ENCODE results near the gene CORO2B. TPM values are rescaled to one million over a fixed set of nuclear protein-coding genes. Genes with fewer than 3 reads are reported as not detected.
"Not testable (repeated sequence)": the region's sequence is repeated elsewhere in the genome, so short reads cannot be mapped to it uniquely, and the experiment has no call there.

Gene CORO2B
- total RNA-seq, 6 experiments from 2014 or later: 9.3 to 11.0 (median 9.9) TPM

DNA sequence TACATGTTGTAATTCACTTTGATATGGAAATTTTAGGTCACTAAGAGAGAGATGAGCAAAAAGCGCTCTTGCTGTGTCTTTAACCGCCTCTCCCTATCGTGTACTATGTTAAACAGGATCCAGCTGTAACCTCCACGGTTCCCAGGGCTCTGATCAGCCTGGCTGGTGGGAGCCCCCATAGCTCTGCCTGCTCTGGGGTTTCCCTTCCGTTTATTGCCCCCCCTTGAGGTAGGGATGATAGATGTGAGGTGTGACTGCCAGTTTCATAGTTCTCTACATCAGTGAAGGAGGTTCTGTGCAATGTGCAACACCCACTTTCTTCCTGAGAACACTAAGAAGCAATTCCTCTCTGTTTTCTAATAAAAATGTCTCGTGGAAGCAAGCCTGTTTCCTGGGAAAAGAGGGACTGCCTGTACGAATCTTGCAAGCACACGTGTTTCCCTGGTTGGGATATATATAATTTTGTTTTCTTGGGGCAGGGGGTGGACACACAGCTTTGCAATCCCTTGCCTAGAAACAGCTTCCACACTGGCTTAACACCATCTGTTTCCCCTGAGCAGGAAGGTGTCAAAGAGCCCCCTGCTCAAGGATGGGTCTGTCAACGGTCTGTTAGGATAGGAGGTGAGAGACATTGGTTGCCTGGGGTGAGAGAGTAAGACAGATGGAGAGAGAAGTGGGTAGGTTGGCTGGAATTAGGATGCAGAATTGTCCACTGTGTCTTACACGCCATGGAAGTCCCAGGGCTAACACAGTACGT is 23.8 kb downstream of the CORO2B start:
- Mint-ChIP-seq H3K4me3 (no peak overlapping the region), H3K27ac (no peak overlapping the region), H3K36me3 (ENCODE audit: low read depth) (peaks cover 5% of the 10 kb centered on the region), H3K9me3 (no peaks in the 10 kb centered on the region; the same call in 1 of the 2 replicates), H3K27me3 (ENCODE audit: insufficient read depth) (peaks cover under 1% of the 10 kb centered on the region), H3K4me1 (ENCODE audit: low read depth) (peaks cover 62% of the 10 kb centered on the region)
- no peak for DNase-seq
- TF ChIP-seq, protein P1, sequence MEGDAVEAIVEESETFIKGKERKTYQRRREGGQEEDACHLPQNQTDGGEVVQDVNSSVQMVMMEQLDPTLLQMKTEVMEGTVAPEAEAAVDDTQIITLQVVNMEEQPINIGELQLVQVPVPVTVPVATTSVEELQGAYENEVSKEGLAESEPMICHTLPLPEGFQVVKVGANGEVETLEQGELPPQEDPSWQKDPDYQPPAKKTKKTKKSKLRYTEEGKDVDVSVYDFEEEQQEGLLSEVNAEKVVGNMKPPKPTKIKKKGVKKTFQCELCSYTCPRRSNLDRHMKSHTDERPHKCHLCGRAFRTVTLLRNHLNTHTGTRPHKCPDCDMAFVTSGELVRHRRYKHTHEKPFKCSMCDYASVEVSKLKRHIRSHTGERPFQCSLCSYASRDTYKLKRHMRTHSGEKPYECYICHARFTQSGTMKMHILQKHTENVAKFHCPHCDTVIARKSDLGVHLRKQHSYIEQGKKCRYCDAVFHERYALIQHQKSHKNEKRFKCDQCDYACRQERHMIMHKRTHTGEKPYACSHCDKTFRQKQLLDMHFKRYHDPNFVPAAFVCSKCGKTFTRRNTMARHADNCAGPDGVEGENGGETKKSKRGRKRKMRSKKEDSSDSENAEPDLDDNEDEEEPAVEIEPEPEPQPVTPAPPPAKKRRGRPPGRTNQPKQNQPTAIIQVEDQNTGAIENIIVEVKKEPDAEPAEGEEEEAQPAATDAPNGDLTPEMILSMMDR (IDR thresholded peaks at IDR 0.05): no peak

DNA sequence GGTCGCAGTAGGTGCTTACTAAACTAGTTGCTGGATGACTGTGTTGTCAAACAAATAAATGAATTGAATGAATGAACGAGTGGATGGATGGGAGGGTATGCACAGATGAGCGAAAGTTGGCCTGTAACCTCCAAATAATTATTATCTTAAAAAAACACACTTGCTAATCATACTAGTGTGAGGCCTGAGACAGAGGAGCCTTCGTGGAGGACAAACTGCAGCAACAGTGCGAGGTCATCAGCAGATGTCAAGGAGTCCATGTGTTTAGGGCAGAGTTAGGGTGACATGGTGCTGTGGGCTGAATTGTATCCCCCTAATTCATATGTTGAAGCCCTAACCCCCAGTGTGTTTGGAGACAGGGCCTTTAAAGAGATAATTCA is 24.4 kb downstream of the CORO2B start:
- Mint-ChIP-seq H3K9me3 (no peaks in the 10 kb centered on the region; the same call in 1 of the 2 replicates), H3K27me3 (ENCODE audit: insufficient read depth) (no peaks in the 10 kb centered on the region; the same call in none of the 2 replicates), H3K27ac (no peak overlapping the region), H3K4me3 (no peak overlapping the region), H3K36me3 (ENCODE audit: low read depth) (peaks cover 5% of the 10 kb centered on the region), H3K4me1 (ENCODE audit: low read depth) (peaks cover 57% of the 10 kb centered on the region)
- TF ChIP-seq, protein P1 (IDR thresholded peaks at IDR 0.05): no peak
- DNase-seq: no peak

DNA sequence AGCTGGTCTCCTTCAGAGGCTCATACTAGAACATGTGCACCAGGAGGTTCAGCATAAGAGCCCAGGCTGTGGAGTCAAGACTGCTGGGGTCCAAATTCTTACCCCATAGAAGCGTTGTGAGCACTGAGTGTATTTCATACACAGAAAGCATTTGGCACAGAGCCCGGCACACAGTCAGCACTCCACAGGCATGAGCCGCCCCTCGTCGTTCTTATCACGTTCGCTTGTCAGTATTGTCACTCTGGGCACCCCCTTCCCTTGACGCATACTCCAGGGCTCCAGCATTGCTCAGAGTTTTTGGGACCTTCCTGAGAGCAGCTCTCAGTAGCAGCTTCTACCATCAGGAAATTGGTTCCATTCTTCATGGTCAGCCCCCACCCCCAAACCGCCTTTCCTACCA is 25.2 kb downstream of the CORO2B start:
- H3K27me3 Mint-ChIP-seq (ENCODE audit: insufficient read depth): no peaks in the 10 kb centered on the region; the same call in none of the 2 replicates
- TF ChIP-seq, protein P1 (IDR thresholded peaks at IDR 0.05): no peak
- no peaks in the 10 kb centered on the region; the same call in 1 of the 2 replicates for H3K9me3 Mint-ChIP-seq
- no peak for DNase-seq
- H3K4me3 Mint-ChIP-seq: no peak overlapping the region
- H3K27ac Mint-ChIP-seq: no peak overlapping the region
- H3K36me3 Mint-ChIP-seq (ENCODE audit: low read depth): peaks cover 5% of the 10 kb centered on the region
- H3K4me1 Mint-ChIP-seq (ENCODE audit: low read depth): peaks cover 57% of the 10 kb centered on the region

DNA sequence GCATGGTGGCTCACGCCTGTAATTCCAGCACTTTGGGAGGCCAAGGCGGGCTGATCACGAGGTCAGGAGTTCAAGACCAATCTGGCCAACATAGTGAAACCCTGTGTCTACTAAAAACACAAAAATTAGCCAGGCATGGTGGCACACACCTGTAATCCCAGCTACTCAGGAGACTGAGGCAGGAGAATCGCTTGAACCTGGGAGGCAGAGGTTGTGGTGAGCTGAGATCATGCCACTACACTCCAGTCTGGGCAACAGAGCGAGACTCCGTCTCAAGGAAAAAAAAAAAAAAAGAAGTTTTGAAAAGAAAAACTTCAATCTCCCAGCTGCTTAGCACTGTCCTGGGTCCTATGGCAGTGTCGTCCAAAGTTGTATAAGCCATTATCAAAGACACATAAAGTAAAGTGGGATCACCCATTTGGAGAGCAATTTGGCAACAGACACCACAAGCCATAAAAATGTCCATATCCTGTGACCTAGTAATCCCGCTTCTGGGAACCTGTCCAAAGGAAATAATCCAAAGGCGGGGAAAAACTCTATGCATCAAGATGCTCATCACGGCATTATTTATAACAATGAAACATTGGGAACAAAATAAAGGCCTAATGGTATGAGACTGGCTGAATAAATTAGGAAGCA is 26.2 kb downstream of the CORO2B start:
- peak; percentile 82 for DNase-seq
- Mint-ChIP-seq H3K27ac (peak overlapping the region; percentile 32; the same call in 1 of the 2 replicates), H3K4me1 (ENCODE audit: low read depth) (peaks cover 48% of the 10 kb centered on the region)
- H3K27me3 Mint-ChIP-seq (ENCODE audit: insufficient read depth); H3K9me3 Mint-ChIP-seq; H3K36me3 Mint-ChIP-seq (ENCODE audit: low read depth); H3K4me3 Mint-ChIP-seq: not testable (repeated sequence)

DNA sequence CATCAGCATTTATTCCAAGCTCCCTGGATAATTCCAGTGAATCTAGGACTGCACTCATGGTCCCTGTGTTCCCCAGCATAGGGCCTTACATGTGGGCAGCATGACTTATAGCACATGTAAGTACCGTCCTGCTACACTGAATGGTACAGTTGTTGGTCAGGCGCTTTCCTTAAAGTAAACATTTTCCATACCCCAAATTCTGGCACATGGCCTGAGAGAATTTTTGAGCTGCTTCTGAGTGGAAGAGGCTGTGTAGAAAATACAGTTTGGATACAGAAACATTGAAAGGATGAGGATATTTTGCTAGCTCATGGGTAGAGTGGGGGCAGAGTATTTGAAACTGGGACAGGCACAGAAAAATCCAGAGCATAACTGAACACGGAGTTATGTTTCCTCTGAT is 27.6 kb downstream of the CORO2B start:
- H3K9me3 Mint-ChIP-seq: no peaks in the 10 kb centered on the region; the same call in 1 of the 2 replicates
- no peak overlapping the region for H3K4me3 Mint-ChIP-seq
- TF ChIP-seq, protein P1 (IDR thresholded peaks at IDR 0.05): no peak
- H3K27ac Mint-ChIP-seq: no peak overlapping the region
- no peak for DNase-seq
- H3K36me3 Mint-ChIP-seq (ENCODE audit: low read depth): peaks cover 5% of the 10 kb centered on the region
- no peaks in the 10 kb centered on the region; the same call in 1 of the 2 replicates for H3K27me3 Mint-ChIP-seq (ENCODE audit: insufficient read depth)
- peaks cover 39% of the 10 kb centered on the region for H3K4me1 Mint-ChIP-seq (ENCODE audit: low read depth)
